Stimulated activated CD4-positive, alpha-beta T cell treated with anti-CD3 and anti-CD28 coated beads, Interleukin-15, amount 100 ng/mL, for 24 hours (primary cell): ENCODE data around the gene ZMYND8.
"Not testable (repeated sequence)": the region's sequence is repeated elsewhere in the genome, so short reads cannot be mapped to it uniquely, and the experiment has no call there.

Experiments used
- DNase-seq: peaks from one replicate; pipeline ENCODE4 v3.0.0-alpha.2; 2020

ZMYND8 gene

DNA sequence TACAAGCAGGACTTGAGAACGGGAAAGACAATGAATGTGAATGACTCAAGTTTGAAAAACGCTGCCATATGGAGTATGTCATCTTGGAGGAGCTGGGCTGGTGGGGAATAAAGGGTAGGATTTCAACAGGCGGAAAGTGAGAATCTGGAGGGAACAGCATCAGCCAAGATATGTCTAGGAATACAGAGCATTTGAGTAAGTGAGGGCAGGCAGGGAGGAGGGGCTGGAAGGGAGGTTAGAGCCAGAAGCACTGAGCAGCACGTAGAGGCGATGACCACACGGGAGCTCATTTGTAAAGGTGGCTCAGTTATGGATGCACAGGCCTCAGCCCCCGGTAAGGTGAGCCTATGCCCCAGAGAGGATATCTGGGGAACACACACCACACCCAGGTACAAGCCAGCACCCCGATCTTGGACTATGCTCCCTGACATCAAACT lies 115.1 kb downstream of the ZMYND8 start:
- no peak for DNase-seq

DNA sequence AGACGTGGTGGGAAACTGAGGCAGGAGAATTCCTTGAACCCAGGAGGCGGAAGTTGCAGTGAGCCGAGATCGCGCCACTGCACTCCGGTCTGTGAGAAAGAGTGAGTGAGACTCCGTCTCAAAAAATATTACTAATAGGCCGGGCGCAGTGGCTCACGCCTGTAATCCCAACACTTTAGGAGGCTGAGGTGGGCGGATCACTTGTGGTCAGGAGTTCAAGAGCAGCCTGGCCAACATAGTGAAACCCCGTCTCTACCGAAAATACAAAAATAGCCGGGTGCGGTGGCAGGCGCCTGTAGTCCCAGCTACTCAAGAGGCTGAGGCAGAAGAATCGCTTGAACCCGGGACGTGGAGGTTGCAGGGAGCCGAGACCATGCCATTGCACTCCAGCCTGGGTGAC lies 116.4 kb downstream of the ZMYND8 start:
- not testable (repeated sequence) for DNase-seq

DNA sequence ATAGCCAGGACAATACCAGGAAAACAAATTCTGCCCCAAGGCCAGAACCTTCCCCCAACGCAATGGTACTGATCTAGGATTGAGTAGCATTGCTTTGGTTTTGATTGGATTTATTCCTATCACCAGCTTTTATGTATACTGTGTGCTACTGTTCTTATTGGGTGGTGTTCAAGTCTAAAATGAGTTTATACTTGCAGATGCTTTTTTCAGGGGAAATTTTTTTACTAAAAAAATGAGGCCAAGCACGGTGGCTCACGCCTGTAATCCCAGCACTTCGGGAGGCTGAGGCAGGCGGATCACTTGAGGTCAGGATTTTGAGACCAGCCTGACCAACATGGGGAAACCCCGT lies 116.8 kb downstream of the ZMYND8 start:
- no peak for DNase-seq

DNA sequence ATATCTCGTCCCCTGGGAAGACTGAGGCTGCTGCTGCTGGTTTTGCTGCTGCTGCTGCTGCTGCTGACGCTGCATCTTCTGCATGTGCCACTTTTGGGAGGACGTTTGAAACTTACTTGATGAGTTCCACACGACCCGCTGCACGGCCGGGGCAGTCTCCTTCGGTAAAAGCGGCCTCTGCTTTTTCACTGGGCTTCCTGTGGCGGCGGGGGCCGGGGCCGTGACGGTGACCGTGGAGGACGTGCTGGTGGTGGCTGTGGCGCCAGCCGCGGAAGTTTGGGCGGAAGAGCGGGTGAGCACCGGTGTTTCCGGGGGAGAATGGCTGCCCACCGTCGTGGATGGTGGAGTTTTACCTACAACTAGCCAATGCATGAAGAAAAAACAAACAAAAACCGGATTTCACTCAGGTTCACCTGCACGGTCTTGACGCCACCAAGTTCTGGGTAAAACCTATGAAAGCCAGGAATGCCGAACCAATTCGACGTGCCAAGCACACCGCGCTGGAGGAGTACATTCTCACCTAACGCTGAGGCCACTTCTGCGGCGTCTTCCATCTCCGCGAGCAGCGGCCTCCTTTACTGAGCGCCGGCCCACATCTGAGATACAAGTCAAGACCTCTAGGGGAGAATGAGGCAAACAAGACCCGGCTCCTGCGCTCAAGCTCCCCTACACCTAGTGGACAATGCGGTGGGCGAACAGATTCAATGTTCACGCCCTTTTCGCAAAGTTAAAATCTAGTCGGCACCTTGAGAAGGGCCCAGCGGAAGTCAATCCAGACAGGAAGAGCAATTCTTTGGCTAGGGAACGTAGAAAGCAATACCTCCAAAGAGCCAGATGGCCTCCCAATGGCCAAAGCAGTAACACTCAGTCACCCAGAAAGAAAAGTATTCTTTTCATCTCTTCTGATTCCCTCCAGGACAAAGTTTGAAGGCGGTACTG lies 117.5 kb downstream of the ZMYND8 start:
- no peak for DNase-seq

DNA sequence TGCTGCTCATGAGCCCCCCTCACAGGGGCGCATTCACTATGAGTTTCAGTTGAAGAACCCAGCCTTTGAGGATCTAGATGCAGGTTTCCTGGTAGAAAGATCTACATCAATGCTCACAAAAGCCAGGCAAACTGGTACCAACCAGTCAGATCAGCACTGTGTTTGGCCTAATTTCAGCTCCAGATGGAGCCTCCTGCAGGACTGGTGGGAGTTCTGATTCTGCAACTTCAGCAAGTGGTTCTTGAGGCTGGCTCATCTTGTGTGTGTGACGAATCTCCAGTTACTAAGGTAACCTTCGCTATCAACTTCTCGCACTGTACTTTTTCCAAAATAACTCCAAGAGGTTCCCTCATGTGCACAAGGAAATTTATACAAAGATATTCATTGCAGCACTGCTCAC lies 118.8 kb downstream of the ZMYND8 start:
- no peak for DNase-seq

DNA sequence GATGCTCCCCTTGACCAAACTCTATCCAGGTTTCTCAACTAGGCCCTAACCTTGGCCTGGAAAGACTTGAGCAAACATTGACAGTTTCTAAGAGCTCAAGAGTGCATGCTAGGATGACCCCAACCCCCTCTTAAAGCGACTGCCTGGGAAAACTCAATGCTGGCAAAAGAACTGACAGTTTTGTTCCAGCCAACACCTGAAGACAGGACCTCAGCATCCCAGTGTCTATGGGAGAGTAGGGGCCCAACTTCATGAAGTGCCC lies 119.9 kb downstream of the ZMYND8 start:
- no peak for DNase-seq

DNA sequence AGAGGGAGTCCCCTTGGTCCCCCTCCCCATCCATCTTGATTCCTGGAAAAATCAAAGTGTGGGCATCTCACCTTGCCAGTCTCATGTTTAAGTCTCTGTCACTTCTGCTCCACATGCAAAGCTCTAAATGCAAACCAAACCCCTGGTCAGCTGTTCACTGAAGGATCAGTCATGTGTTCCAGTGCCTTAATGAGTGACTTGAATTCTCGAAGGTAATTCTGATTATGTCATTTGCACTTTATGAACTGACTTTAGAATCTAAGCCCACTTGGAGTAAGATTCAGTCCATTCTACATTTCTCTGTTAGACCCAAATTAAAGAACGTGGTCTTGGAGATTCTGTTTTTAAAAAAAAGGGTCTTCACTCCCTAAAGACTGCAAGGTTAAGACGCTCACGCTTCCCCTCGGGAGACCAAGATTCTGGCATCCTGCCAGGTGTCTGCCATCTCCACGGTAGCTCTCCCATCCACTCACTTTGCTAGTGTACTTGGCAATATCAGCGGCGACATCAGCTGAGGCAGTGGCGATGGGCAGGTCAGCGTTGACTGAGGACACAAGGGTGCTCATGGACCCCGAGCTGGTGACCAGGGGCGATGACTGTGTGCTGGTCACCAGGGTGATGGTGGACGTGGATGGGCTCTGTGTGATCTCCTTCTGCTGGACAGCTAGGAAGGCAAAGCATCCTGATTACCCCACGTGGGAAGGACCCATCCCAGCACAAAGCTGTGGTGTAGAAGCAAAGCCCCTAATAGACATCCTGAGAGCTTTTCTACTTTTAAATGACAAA lies 120.5 kb downstream of the ZMYND8 start:
- DNase-seq, result no peak

DNA sequence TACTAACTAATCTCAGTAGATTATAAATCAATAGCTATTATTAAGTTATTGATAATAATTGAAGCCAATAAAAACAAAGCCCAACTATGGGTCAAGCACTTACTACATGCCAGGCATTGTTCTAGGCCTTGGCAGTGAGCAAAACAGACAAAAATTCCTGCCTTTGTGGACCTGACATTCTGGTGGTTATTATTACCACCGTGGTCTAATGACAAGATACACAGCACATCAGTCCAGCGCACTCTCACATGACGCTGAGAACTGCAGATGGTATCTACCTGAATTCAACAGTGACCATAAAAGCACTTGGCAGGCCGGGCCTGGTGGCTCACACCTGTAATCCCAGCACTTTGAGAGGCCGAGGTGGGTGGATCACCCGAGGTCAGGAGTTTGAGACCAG lies 121.4 kb downstream of the ZMYND8 start:
- no peak for DNase-seq

DNA sequence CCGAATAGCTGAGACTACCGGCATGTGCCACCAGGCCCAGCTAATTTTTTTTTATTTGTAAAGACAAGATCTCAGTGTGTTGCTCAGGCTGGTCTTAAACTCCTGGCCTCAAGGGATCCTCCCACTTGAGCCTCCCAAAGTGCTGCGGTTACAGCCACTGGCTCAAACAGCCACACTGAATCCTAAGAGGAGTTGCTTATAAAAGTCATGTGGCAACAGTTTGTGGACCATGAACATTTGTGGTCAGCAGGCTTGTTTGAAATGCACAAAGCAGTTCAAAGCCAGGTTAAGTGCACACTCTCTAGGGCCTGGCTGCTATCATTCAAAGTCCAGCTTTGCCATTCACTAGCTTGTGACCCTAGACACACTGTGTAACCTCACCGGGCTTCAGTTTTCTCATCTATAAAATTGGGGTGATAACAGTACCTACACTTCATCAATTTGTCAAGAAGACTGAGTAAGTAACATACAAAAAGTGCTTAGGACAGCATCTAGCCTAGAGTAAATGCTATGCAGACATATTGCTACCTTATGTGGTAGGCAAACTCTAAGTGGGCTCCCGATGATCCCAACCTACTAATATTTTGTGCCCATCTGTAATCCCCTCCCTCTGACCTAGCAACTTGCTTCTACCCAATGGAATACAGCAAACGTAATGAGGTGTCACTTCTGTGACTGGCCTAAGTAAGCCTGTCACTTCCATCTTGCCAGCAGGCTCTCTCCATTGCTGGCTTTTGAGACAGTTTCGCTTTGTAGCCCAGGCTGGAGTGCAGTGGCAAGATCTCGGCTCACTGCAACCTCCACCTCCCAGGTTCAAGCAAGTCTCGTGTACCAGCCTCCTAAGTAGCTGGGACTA lies 122.9 kb downstream of the ZMYND8 start:
- no peak for DNase-seq

DNA sequence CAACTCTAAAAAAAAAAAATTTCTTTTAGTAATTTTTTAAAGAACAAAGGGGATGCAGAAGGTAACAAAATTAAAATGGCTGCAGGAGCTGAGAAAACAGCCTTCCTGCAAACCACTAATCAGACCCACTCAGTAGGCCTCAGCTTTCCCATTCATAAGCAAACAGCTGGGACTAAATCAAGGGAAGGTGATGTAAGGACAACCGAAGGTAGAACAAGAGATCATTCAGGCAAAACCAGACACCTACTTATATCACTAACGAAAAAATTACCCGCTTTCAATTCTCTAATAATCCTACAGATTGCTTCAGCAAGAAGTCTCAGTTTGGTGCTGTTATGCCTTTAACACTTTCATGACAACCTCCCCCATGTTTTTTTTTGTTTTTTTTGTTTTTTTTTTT lies 124.0 kb downstream of the ZMYND8 start:
- no peak for DNase-seq

DNA sequence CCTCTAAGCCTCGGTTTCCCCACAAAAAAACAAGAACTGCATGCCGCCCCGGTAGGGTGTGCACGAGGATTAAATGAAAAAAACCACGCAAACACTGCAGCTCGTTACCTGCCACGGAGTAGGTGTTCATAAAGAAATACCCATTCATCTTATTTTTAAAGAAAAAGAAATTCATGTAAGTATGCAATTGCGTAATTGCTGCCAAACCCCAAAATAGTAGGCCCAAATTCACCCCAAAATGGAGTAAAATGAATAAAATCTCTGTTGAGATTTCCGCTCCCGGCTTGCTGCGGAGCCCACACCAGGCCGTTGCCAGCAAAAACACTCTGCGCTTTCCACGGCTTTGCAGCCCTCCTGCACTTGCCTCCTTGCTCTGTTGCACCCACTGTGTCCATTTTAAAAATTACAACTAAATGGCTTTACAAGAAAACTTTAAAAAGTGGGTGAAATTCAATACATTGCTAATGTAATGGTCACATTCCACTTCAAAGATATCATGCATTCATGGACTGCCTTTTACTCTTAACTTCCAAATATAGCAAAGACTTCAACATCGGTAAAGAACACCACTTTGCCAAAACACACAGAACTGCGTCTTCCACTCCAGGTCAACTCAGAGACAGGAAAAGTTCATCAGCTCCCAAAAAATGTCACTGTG lies 125.0 kb downstream of the ZMYND8 start:
- DNase-seq, result no peak

DNA sequence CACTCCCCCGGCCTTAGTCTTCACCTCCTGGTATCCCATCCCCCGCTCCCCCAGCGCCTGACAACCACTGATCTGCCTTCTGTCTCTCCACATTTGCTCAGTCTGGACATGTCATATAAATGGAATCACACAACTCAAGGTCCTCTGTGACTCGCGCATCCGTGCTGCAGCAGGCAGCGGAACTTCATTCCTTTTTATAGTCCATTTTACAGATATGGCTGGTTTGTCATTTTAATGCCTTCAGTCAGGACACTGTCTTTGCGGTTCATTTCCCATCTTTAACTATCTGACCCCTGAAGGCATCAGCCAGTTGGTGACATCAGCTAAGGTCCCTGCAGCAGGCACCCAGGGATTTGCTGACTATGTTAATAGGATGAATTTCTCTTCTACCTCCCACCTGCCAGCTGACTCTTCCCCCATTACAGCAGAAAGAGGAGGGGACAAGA lies 125.7 kb downstream of the ZMYND8 start:
- DNase-seq, result no peak

DNA sequence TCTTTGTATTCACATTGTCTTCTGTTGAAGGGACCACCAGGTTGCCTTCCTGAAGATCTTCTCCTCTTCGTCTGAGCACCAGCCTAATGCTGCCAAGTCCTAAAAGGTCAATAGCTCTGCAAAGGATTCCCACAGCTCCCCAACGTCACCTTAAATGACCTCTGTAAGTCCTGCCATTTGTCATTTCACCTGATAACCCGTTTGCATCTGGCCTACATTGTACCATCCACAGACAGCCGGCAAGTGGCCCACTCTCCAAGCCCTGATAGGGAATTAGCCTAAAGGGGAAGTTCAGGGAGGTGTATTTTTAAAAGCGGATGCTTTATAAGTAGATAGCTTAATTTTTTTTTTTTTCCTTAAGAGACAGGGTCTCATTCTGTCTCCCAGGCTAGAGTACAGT lies 127.8 kb downstream of the ZMYND8 start:
- DNase-seq, result no peak

DNA sequence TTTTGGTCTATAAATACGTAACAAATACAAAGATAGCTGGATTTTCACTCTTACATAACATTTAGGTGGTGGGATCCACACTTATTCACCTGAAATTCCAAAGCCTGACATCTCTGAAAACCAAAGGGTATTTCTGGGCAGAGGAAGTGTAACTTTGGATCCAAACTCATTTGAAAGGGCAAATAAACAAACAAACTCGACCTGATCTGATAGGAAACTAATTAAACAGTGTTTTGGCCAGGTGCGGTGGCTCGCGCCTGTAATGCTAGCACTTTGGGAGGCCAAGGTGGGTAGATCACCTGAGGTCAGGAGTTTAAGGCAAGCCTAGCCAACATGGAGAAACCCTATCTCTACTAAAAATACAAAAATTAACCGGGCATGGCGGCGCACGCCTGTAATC lies 128.9 kb downstream of the ZMYND8 start:
- no peak for DNase-seq

DNA sequence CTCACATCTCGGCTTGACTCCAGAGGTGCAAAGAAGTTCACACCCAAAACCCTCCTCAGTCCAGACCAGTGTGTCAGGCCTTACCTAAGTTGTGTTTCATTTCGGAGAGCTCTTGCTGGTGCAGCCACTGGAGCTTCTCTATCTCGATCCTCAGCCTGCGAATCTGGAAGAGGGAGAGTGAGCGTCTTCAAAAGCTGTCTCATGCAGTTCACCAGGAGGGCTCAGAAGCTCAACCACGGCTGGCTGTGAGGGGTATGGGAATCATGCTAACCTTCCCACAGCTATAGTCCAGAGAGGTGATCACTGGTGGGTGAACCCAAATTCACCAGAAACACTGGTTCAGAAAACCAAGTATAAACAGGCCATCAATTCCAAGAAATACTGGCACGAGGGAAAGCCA lies 129.4 kb downstream of the ZMYND8 start:
- no peak for DNase-seq

DNA sequence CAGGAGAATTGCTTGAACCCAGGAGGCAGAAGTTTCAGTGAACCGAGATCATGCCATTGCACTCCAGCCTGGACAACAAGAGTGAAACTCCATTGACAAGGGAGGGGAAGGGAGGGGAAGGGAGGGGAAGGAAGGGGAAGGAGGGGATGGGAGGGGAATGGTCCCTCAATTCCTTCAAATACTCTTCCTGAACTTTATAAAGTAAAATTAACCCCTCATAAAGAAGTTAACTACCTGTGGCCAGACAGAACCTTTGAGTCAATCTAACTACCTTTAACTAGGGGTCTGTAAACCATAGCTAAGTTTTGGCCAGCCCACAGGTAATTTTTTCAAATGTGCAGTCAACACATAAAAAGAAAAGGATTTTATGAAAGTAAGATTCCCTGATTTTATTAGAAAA lies 131.0 kb downstream of the ZMYND8 start:
- no peak for DNase-seq

DNA sequence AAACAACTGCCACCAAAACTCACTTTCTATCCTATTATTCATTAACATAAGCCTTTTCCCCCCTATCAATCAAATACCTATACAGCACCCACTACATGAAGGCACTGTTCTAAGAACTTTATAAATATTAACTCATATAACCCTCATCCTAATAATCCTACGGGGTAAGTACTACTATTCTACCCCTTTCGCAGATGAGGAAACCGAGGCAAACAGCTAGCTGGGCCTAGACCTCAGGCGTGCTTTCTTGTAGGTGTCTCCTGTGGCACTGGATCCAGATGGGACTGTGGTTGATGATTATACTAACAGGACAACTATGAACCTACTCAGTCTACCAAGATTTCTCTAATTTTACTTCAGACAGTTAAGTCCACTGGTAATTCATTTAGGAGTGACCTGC lies 131.6 kb downstream of the ZMYND8 start:
- no peak for DNase-seq

DNA sequence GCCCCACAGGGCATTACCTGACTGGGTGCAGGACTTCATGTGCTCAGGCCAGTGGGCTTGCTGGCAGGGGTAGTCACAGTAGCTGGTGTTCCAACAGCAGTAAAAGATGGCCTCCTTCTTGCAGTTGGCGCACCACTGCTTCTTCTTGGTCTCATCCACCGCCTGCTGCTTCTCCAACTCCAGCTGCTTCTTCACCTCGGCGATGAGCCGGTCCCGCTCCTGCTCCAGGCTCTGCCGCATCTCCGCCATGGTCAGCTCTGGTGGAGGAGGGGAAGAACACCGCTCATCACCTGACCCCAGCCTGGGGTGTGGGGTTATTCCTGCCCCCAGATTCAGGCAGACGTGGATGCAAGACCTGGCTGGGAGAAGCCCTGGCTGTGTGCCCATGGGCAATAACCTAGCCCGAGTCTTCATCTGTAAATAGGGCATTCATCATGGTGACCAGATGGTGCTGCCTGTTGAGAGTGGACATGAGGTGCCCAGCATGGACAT lies 132.2 kb downstream of the ZMYND8 start:
- no peak for DNase-seq

DNA sequence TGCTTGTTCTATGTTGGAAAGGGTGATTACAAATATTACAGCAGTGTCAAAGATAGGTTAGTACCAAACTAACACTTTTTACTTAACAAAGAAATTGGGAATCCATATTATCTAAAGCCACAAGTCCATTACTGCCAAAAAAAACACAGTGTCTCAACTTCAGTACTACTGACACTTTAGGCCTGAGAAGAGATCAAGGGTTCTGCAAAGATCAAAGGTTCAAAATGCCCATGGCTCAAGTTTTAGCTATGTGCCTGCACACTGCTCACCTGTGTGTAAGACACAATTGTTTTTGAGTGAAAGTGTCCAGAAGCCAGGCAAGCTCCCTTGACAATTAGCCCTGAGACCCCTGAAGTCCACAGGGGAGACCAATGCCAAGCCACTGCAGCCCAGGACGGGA lies 132.6 kb downstream of the ZMYND8 start:
- DNase-seq, result no peak

DNA sequence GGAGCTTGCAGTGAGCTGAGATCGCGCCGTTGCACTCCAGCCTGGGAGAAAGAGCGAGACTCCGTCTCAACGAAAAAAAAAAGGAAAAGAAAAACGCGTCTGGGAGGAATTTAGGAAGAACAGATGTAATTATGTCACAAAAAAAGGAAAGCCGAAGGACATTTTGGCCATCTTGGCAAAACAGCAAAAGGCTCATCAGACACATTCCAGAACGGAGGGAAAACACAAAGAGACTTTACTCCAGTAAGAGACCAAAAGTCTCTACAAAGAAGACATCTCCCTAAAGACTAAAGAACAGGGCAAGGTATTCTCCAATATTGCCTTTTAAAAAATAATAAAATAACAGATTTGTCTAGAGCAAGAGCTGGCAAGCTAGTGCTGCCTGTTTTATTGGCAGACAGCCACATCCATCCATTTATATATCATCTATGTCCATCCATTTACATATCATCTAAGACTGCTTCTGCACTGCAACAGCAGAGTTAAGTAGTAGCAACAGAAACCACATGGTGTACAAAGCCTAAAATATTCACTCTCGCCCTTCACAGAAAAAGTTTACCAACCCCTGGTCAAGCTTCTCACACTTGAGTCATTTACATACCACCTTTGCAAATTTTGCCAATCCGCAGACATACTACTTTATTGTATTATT lies 133.9 kb downstream of the ZMYND8 start:
- no peak for DNase-seq

DNA sequence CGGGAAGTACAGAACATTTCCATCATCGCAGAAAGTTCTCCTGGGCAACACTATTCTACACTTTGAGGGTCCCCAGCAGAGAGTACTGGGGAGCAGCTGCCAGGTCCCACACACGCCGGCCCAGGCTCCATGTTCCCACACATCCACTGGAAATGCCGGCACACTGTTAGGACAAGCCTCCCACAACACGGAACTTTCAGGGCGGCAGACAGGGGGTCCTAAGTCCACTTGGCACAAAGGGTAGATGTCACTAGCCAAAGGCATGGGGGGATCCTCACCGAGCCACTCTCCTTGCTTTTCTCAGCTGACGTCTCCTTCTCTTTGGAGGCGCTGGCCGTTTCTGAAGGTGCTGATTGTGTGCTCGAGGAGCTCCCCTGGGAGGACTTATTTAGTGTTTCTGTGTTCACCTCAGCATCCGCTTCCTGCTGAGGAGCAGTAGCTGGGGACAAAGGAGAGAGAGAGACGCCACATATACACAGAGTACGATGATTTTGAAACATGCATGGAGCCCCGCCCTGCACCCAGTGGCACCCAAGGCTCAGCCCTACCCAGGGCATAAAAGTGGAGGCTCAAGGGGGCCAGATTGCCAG lies 135.4 kb downstream of the ZMYND8 start:
- no peak for DNase-seq

DNA sequence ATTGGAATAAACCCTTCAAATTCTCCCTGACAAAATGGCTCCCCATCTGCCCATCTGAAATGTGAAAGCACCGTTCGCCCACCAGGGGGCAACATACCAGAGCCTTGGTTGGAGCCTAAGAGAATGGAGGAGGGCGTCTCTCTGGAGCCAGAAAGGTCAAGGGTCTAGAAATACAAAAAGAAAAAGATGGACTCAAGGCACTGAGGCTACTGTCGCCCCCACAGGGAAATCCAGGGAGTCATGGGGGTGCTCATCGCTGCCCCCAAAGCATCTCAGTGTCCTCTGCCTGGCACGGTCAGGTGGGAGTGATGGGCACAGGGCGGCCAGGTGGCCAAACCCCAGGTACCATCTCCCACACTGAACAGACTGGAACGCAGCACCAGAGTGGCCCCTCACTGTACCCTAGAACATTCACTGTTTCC lies 136.3 kb downstream of the ZMYND8 start:
- peak; percentile 74 for DNase-seq
